Ascending aorta (tissue), 2 donors: ENCODE results near the gene MST1. TPM values are rescaled to one million over a fixed set of nuclear protein-coding genes. Genes with fewer than 3 reads are reported as not detected.

Experiments used
- DNase-seq, 2 donors: peaks; one replicate each; pipeline ENCODE4 v3.0.0-alpha.2; 2019; ENCODE audit warnings: low spot score in 2 of 2
- H3K27ac ChIP-seq, 2 donors: fragments of 200-600 bp; sonication (generic); one replicate each; pipeline ENCODE4 v1.5.1; 2016 to 2017; ENCODE audit warnings: mild to moderate bottlenecking in 1 of 2
- H3K27me3 ChIP-seq: fragments of 200-600 bp; sonication (generic); one replicate; pipeline ENCODE4 v1.5.1; 2017
- H3K36me3 ChIP-seq, 2 donors: fragments of 200-600 bp; sonication (generic); one replicate each; pipeline ENCODE4 v1.5.1; 2016
- H3K4me1 ChIP-seq, 2 donors: fragments of 200-600 bp; sonication (generic); one replicate each; pipeline ENCODE4 v1.5.1; 2016 to 2017; ENCODE audit warnings: mild to moderate bottlenecking in 1 of 2
- H3K4me3 ChIP-seq, 2 donors: fragments of 200-600 bp; sonication (generic); one replicate each; pipeline ENCODE4 v1.5.1; 2016 to 2017; ENCODE audit warnings: mild to moderate bottlenecking in 1 of 2
- H3K9me3 ChIP-seq, 2 donors: fragments of 200-600 bp; sonication (generic); one replicate each; pipeline ENCODE4 v1.5.1; 2016
- CTCF ChIP-seq, 3 experiments: fragments of 200-600 bp in 2 of 3; fragments of 450-650 bp in 1 of 3; sonication (generic) in 2 of 3; IDR thresholded peaks; one replicate each; pipeline ENCODE4 v1.5.1; 2016 to 2019; ENCODE audit warnings: antibody characterized with exemption in 3 of 3, mild to moderate bottlenecking in 1 of 3, moderate library complexity in 1 of 3
- intact Hi-C: fragments of 100-400 bp; cut with DNase I; formaldehyde crosslinking; loops from one replicate; pipeline ENCODE4 v1.15.1; 2023
- total RNA-seq: library from RNA; depleted of rRNA; stranded (reverse); fragments of >200 nt; gene quantifications from one replicate; pipeline ENCODE4 v1.1.0, GENCODE V29; 2016

The MST1 gene
- total RNA-seq, 1 donor from 2014 or later = 12.6 TPM

GRCh38 chr3:49729966-49730609 is 40.8 kb upstream of the MST1 start:
- Histone ChIP-seq H3K27me3 (no peaks in the 10 kb centered on the region), H3K4me1 (peaks cover 0 to under 1% of the 10 kb centered on the region in 2 donors), H3K36me3 (peaks cover 53 to 72% of the 10 kb centered on the region in 2 donors), H3K27ac (no peak overlapping the region), H3K4me3 (no peak overlapping the region), H3K9me3 (no peaks in the 10 kb centered on the region)
- no peak for DNase-seq
- intact Hi-C loops = loop anchor here (10.0 kb wide), 1 partner anchor 125 kb away; the partner anchor contains the start of gene TRAIP
- TF ChIP-seq CTCF (IDR thresholded peaks at IDR 0.05) = no peak

- TF ChIP-seq CTCF (IDR thresholded peaks at IDR 0.05) = no peak
- Histone ChIP-seq H3K9me3 (no peaks in the 10 kb centered on the region), H3K27me3 (no peaks in the 10 kb centered on the region), H3K27ac (no peak overlapping the region), H3K4me3 (no peak overlapping the region), H3K36me3 (peaks cover 45 to 62% of the 10 kb centered on the region in 2 donors), H3K4me1 (peaks cover 8 to 10% of the 10 kb centered on the region in 2 donors)
- no peak for DNase-seq
- intact Hi-C loops = loop anchor here (10.0 kb wide), 1 partner anchor 127 kb away; the partner anchor contains the start of gene TRAIP
These were observed 38.7 kb upstream of the MST1 start for GRCh38 chr3:49727924-49728361.

- Histone ChIP-seq H3K27ac (no peak overlapping the region), H3K4me3 (no peak overlapping the region), H3K27me3 (no peaks in the 10 kb centered on the region), H3K4me1 (peaks cover 14% of the 10 kb centered on the region in 2 donors), H3K9me3 (no peaks in the 10 kb centered on the region), H3K36me3 (peaks cover 39 to 58% of the 10 kb centered on the region in 2 donors)
- intact Hi-C loops = loop anchor here (10.0 kb wide), 1 partner anchor 127 kb away; the partner anchor contains the start of gene TRAIP
- no peak for DNase-seq
- TF ChIP-seq CTCF (IDR thresholded peaks at IDR 0.05) = no peak
These were observed 38.1 kb upstream of the MST1 start for GRCh38 chr3:49727154-49727923.

GRCh38 chr3:49725906-49726681 is 36.8 kb upstream of the MST1 start:
- H3K9me3 ChIP-seq = no peaks in the 10 kb centered on the region
- no peak for TF ChIP-seq CTCF (IDR thresholded peaks at IDR 0.05)
- peaks cover 34 to 58% of the 10 kb centered on the region in 2 donors for H3K36me3 ChIP-seq
- DNase-seq = no peak
- peaks cover 14 to 17% of the 10 kb centered on the region in 2 donors for H3K4me1 ChIP-seq
- H3K4me3 ChIP-seq = no peak overlapping the region
- H3K27me3 ChIP-seq = no peaks in the 10 kb centered on the region
- intact Hi-C loops = loop anchor here (10.0 kb wide), 1 partner anchor 129 kb away; the partner anchor contains the start of gene TRAIP
- H3K27ac ChIP-seq = peak overlapping the region; percentile 89 to 97

GRCh38 chr3:49724586-49724985 is 35.3 kb upstream of the MST1 start:
- H3K4me1 ChIP-seq = peaks cover 14 to 17% of the 10 kb centered on the region in 2 donors
- intact Hi-C loops = loop anchor here (1.0 to 10.0 kb wide), 3 partner anchors 50 to 130 kb away; partner anchors contain the start of genes APEH, IP6K1 and TRAIP
- peak overlapping the region; percentile 89 to 97 for H3K27ac ChIP-seq
- H3K4me3 ChIP-seq = peak overlapping the region; percentile 86 to 98
- no peaks in the 10 kb centered on the region for H3K9me3 ChIP-seq
- H3K27me3 ChIP-seq = no peaks in the 10 kb centered on the region
- peaks cover 23 to 54% of the 10 kb centered on the region in 2 donors for H3K36me3 ChIP-seq
- TF ChIP-seq CTCF (IDR thresholded peaks at IDR 0.05) = no peak
- DNase-seq = no peak
